NB4 (cell line): ENCODE measurements around the gene MAST4.
"Not testable (repeated sequence)": the region's sequence is repeated elsewhere in the genome, so short reads cannot be mapped to it uniquely, and the experiment has no call there.

Source experiments
- DNase-seq: peaks from one replicate; pipeline ENCODE4 v3.0.0; 2010; ENCODE audit warnings: low read depth
- H3K4me3 ChIP-seq: one replicate; pipeline ENCODE4 v1.5.1; 2011; ENCODE audit warnings: mild to moderate bottlenecking, low read depth, low read length, moderate library complexity
- CTCF ChIP-seq: IDR thresholded peaks from one replicate; pipeline ENCODE4 v1.5.1; 2012; ENCODE audit warnings: low read depth, low read length
- MAX ChIP-seq: IDR thresholded peaks from 2 replicates; pipeline ENCODE4 v1.6.1; 2011; ENCODE audit warnings: low read depth, low read length
- MYC ChIP-seq: IDR thresholded peaks from 2 replicates; pipeline ENCODE4 v1.6.1; 2011; ENCODE audit warnings: low read depth, low read length
- POLR2A ChIP-seq: IDR thresholded peaks from 2 replicates; pipeline ENCODE4 v1.6.1; 2011; ENCODE audit warnings: mild to moderate bottlenecking; ENCODE audit not compliant: insufficient read length; ENCODE audit errors: extremely low read depth

The MAST4 gene

GRCh38 chr5:66680221-66680620, 84.0 kb downstream of the MAST4 start:
- TF ChIP-seq POLR2A (no peak), MYC (no peak), CTCF (no peak), MAX (no peak)
- H3K4me3 ChIP-seq: no peak overlapping the region
- DNase-seq: no peak

- H3K4me3 ChIP-seq: no peak overlapping the region
- TF ChIP-seq MAX: no peak
- peak; percentile 29 for TF ChIP-seq CTCF
- no peak for TF ChIP-seq POLR2A
- TF ChIP-seq MYC: no peak
- DNase-seq: no peak
Measured at GRCh38 chr5:66680804-66681203, 84.6 kb downstream of the MAST4 start.

- TF ChIP-seq MAX (no peak), POLR2A (no peak), CTCF (no peak), MYC (no peak)
- no peak overlapping the region for H3K4me3 ChIP-seq
- no peak for DNase-seq
Measured at GRCh38 chr5:66684663-66685062, 88.5 kb downstream of the MAST4 start.

- TF ChIP-seq POLR2A (no peak), MYC (no peak), MAX (no peak), CTCF (no peak)
Measured at GRCh38 chr5:66689522-66690220, 93.5 kb downstream of the MAST4 start.

GRCh38 chr5:66694036-66694435, 97.8 kb downstream of the MAST4 start:
- no peak for DNase-seq
- no peak overlapping the region for H3K4me3 ChIP-seq
- no peak for TF ChIP-seq MAX
- TF ChIP-seq POLR2A: no peak
- no peak for TF ChIP-seq MYC
- TF ChIP-seq CTCF: no peak

More at GRCh38 chr5:66689522-66690220, 93.5 kb downstream of the MAST4 start:
- no peak overlapping the region for H3K4me3 ChIP-seq
- DNase-seq: no peak

GRCh38 chr5:66695840-66696239, 99.6 kb downstream of the MAST4 start:
- DNase-seq, H3K4me3 ChIP-seq: not testable (repeated sequence)
